HepG2 (cell line): Measurements from ENCODE around the gene HOXA7. TPM values are rescaled to one million over a fixed set of nuclear protein-coding genes. Genes with fewer than 3 reads are reported as not detected.
A peak's percentile ranks its signal among the peaks of the same experiment; 100 is the strongest.

ENCODE experiments used
- ARID2 ChIP-seq: sonication (generic); formaldehyde crosslinking; IDR thresholded peaks from 2 replicates; pipeline ENCODE4 v1.8.1; 2022; ENCODE audit warnings: mild to moderate bottlenecking, missing genetic modification reagents, borderline replicate concordance
- ATF3 ChIP-seq: sonication (generic); formaldehyde crosslinking; IDR thresholded peaks from 2 replicates; pipeline ENCODE4 v1.4.0; 2020; ENCODE audit warnings: missing genetic modification reagents
- BORCS8-MEF2B ChIP-seq: sonication (generic); formaldehyde crosslinking; IDR thresholded peaks from 2 replicates; pipeline ENCODE4 v1.8.0; 2022; ENCODE audit warnings: mild to moderate bottlenecking, missing genetic modification reagents
- EHMT2 ChIP-seq: fragments of 200-600 bp; sonication (generic); IDR thresholded peaks from 2 replicates; pipeline ENCODE4 v1.7.0; 2017; ENCODE audit warnings: antibody characterized with exemption, low read depth, low read length, borderline replicate concordance
- FOXJ3 ChIP-seq: sonication (generic); formaldehyde crosslinking; IDR thresholded peaks from 2 replicates; pipeline ENCODE4 v1.4.0; 2020; ENCODE audit warnings: missing genetic modification reagents, mild to moderate bottlenecking, borderline replicate concordance
- HNRNPK ChIP-seq: fragments of 200-400 bp; formaldehyde crosslinking; IDR thresholded peaks from 2 replicates; pipeline ENCODE4 v1.6.1; 2018; ENCODE audit warnings: low read length, low read depth, moderate library complexity, mild to moderate bottlenecking; ENCODE audit not compliant: poor library complexity, severe bottlenecking
- MEF2D ChIP-seq: sonication (generic); formaldehyde crosslinking; IDR thresholded peaks from 2 replicates; pipeline ENCODE4 v1.5.1; 2020; ENCODE audit warnings: mild to moderate bottlenecking, missing genetic modification reagents
- PAWR ChIP-seq: sonication (generic); formaldehyde crosslinking; IDR thresholded peaks from 2 replicates; pipeline ENCODE4 v1.4.0; 2020; ENCODE audit warnings: missing genetic modification reagents, mild to moderate bottlenecking, borderline replicate concordance
- RORA ChIP-seq: sonication (generic); formaldehyde crosslinking; IDR thresholded peaks from 2 replicates; pipeline ENCODE4 v1.5.0; 2020; ENCODE audit warnings: mild to moderate bottlenecking, missing genetic modification reagents, moderate library complexity
- SOX6 ChIP-seq, 2 experiments: fragments of 450-650 bp in 1 of 2; sonication (generic) in 1 of 2; formaldehyde crosslinking in 1 of 2; IDR thresholded peaks; 2 replicates each; pipeline versions ENCODE4 v1.4.0 to v1.6.1; 2017 to 2020; ENCODE audit warnings: antibody characterized with exemption in 1 of 2, mild to moderate bottlenecking in 1 of 2, missing genetic modification reagents in 1 of 2
- STAG1 ChIP-seq: sonication (generic); formaldehyde crosslinking; IDR thresholded peaks from 2 replicates; pipeline ENCODE4 v1.4.0; 2020; ENCODE audit warnings: missing genetic modification reagents
- TFE3 ChIP-seq: IDR thresholded peaks from 2 replicates; pipeline ENCODE4 v1.6.1; 2016
- THRA ChIP-seq: sonication (generic); formaldehyde crosslinking; IDR thresholded peaks from 2 replicates; pipeline ENCODE4 v1.4.0; 2020; ENCODE audit warnings: missing genetic modification reagents, borderline replicate concordance
- UBTF ChIP-seq: sonication (generic); formaldehyde crosslinking; IDR thresholded peaks from 2 replicates; pipeline ENCODE4 v1.4.0; 2020; ENCODE audit warnings: mild to moderate bottlenecking, missing genetic modification reagents
- YEATS2 ChIP-seq: sonication (generic); formaldehyde crosslinking; IDR thresholded peaks from 2 replicates; pipeline ENCODE4 v1.4.0; 2020; ENCODE audit warnings: missing genetic modification reagents, borderline replicate concordance
- ZNF124 ChIP-seq: sonication (generic); formaldehyde crosslinking; IDR thresholded peaks from 2 replicates; pipeline ENCODE4 v1.4.0; 2020; ENCODE audit warnings: missing genetic modification reagents
- ZNF354B ChIP-seq: sonication (generic); formaldehyde crosslinking; IDR thresholded peaks from 2 replicates; pipeline ENCODE4 v1.8.0; 2022; ENCODE audit warnings: mild to moderate bottlenecking, missing genetic modification reagents
- ZNF513 ChIP-seq: sonication (generic); formaldehyde crosslinking; conservative IDR thresholded peaks from 2 replicates; pipeline ENCODE4 v1.5.0; 2020; ENCODE audit warnings: missing genetic modification reagents
- ZNF761 ChIP-seq: sonication (generic); formaldehyde crosslinking; conservative IDR thresholded peaks from 2 replicates; pipeline ENCODE4 v1.4.0; 2020; ENCODE audit warnings: mild to moderate bottlenecking, missing genetic modification reagents
- ZNF780A ChIP-seq: sonication (generic); formaldehyde crosslinking; IDR thresholded peaks from 2 replicates; pipeline ENCODE4 v1.8.0; 2022; ENCODE audit warnings: mild to moderate bottlenecking, missing genetic modification reagents, moderate library complexity
- polyA plus RNA-seq, 8 experiments: library from polyadenylated mRNA; depleted of rRNA in 3 of 8; stranded (reverse) in 7 of 8; unstranded in 1 of 8; fragments of >200 nt; fragmentation: Illumina TruSeq in 4 of 8; extraction: Trizol in 4 of 8; gene quantifications; 2 replicates each; pipeline versions ENCODE4 v1.2.1 to v1.2.3, GENCODE V29; 2011 to 2016; ENCODE audit warnings: low read depth in 4 of 8, missing spikeins in 1 of 8, mixed read lengths in 1 of 8; ENCODE audit not compliant: insufficient read depth in 1 of 8
- total RNA-seq, 5 experiments: library from RNA; depleted of rRNA; stranded (reverse); fragments of >200 nt; fragmentation: Illumina TruSeq; extraction: Trizol; gene quantifications; 2 replicates each; pipeline ENCODE4 v1.2.3, GENCODE V29; 2016; ENCODE audit warnings: low read depth in 1 of 5
- TF ChIP-seq, protein P1 (sequence below): sonication (generic); formaldehyde crosslinking; IDR thresholded peaks from 2 replicates; pipeline ENCODE4 v1.5.1; 2020; ENCODE audit warnings: mild to moderate bottlenecking, missing genetic modification reagents, moderate library complexity

Gene HOXA7
- total and polyA plus RNA-seq, 2 of the 13 experiments (the other 11 are each of a cell fraction or from before 2014, with no cell fraction given): 0.05 TPM; not detected in 1

GRCh38 chr7:27160546-27161213 lies 4.2 kb upstream of the HOXA7 start (continued):
- TF ChIP-seq, protein P1, sequence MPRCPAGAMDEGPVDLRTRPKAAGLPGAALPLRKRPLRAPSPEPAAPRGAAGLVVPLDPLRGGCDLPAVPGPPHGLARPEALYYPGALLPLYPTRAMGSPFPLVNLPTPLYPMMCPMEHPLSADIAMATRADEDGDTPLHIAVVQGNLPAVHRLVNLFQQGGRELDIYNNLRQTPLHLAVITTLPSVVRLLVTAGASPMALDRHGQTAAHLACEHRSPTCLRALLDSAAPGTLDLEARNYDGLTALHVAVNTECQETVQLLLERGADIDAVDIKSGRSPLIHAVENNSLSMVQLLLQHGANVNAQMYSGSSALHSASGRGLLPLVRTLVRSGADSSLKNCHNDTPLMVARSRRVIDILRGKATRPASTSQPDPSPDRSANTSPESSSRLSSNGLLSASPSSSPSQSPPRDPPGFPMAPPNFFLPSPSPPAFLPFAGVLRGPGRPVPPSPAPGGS (CRISPR knock-in tag): 0 out of 2 replicates have a peak, but pooled peaks have one; percentile 67
- no peak for TF ChIP-seq ZNF513
- peak; percentile 96 for TF ChIP-seq STAG1
- 0 out of 2 replicates have a peak, but pooled peaks have one; percentile 44 for TF ChIP-seq YEATS2 (CRISPR knock-in tag)
- TF ChIP-seq EHMT2: no peak
- no peak for TF ChIP-seq FOXJ3 (CRISPR knock-in tag)
- TF ChIP-seq UBTF (CRISPR knock-in tag): peak; percentile 92
- no peak for TF ChIP-seq ZNF354B (CRISPR knock-in tag)
- TF ChIP-seq SOX6 (IDR thresholded peaks at IDR 0.05): no peak
- TF ChIP-seq SOX6 (CRISPR knock-in tag; IDR thresholded peaks at IDR 0.05): peak; percentile 46; the same call in 1 of the 2 replicates
- TF ChIP-seq RORA (CRISPR knock-in tag): no peak
- TF ChIP-seq BORCS8-MEF2B (CRISPR knock-in tag): no peak
- TF ChIP-seq TFE3 (CRISPR knock-in tag): no peak
- no peak for TF ChIP-seq ZNF124 (CRISPR knock-in tag)
- TF ChIP-seq MEF2D (CRISPR knock-in tag): no peak
- TF ChIP-seq ARID2 (CRISPR knock-in tag): no peak
- no peak for TF ChIP-seq ZNF761 (CRISPR knock-in tag)
- no peak for TF ChIP-seq ZNF780A (CRISPR knock-in tag)
- no peak for TF ChIP-seq HNRNPK
- TF ChIP-seq ATF3 (CRISPR knock-in tag): no peak
- no peak for TF ChIP-seq PAWR (CRISPR knock-in tag)
- TF ChIP-seq THRA: peak; percentile 43
